ENCODE measurements around the gene AFF2.

DNA sequence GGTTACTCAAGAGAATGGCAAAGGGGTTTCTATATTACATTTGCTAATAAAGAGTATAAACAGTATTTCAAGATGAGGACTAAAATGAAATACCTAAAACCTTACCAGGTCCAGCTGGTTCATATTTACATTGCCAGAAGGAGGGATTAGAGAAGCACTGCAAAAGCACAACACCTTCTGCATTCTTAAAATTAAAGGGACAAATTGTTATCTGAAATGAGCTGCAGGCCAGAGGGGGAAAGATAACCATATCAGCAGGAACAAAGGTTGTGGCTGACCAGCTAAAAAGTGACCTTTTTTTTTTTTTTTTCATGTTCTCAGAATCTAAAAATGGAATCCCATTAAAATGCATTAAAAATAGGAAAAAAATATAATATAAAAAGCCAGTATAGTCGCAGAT, 39.7 kb downstream of the AFF2 start:
- TF ChIP-seq CTCF (IDR thresholded peaks at IDR 0.05) (no peak), POLR2A (IDR thresholded peaks at IDR 0.05) (no peak)

Measured in esophagus squamous epithelium (tissue), 4 donors.